Endometrial microvascular endothelial cells (primary cell): ENCODE measurements around the gene MT1B. TPM values are rescaled to one million over a fixed set of nuclear protein-coding genes. Genes with fewer than 3 reads are reported as not detected.

Experiments used
- in situ Hi-C: cut with HindIII; loops from 2 replicates; pipeline ENCODE4 v1.10.0; 2017; ENCODE audit warnings: low sequenced_read_pairs, low pct_unique_long_range_greater_than_20kb; ENCODE audit errors: inconsistent ontology term
- total RNA-seq: library from RNA; depleted of rRNA; stranded (reverse); fragments of >200 nt; gene quantifications from one replicate; pipeline ENCODE4 v1.2.3, GENCODE V29; 2015; ENCODE audit errors: inconsistent ontology term

The MT1B gene
- total RNA-seq = not detected

GRCh38 chr16:56651586-56651985, at the start of gene MT1B:
Gene MT1B, plus strand, starts transcription at chr16:56651886. Its CDS starts 68 bp downstream, at chr16:56651954.
- in situ Hi-C loops = no loop called here

GRCh38 chr16:56603589-56603988, 48.1 kb upstream of the MT1B start:
- in situ Hi-C loops = no loop called here

GRCh38 chr16:56604966-56605365, 46.7 kb upstream of the MT1B start:
- in situ Hi-C loops = no loop called here

GRCh38 chr16:56605475-56605874, 46.2 kb upstream of the MT1B start:
- in situ Hi-C loops = no loop called here

- in situ Hi-C loops = no loop called here
Observed at GRCh38 chr16:56606071-56606475, 45.6 kb upstream of the MT1B start.

- in situ Hi-C loops = no loop called here
Observed at GRCh38 chr16:56606476-56607108, 45.1 kb upstream of the MT1B start.

- in situ Hi-C loops = no loop called here
Observed at GRCh38 chr16:56607109-56607618, 44.5 kb upstream of the MT1B start.

- in situ Hi-C loops = no loop called here
Observed at GRCh38 chr16:56607675-56608042, 44.0 kb upstream of the MT1B start.

- in situ Hi-C loops = no loop called here
Observed at GRCh38 chr16:56608043-56608875, 43.4 kb upstream of the MT1B start, which contains the start of gene MT2A. Gene MT2A, plus strand, starts transcription at chr16:56608584. Its CDS starts 72 bp downstream, at chr16:56608656.

- in situ Hi-C loops = no loop called here
Observed at GRCh38 chr16:56608876-56609462, 42.7 kb upstream of the MT1B start.

- in situ Hi-C loops = no loop called here
Observed at GRCh38 chr16:56609463-56609921, 42.2 kb upstream of the MT1B start.

GRCh38 chr16:56610017-56610608, 41.6 kb upstream of the MT1B start:
- in situ Hi-C loops = no loop called here

- in situ Hi-C loops = no loop called here
Observed at GRCh38 chr16:56610609-56611111, 41.0 kb upstream of the MT1B start.

- in situ Hi-C loops = no loop called here
Observed at GRCh38 chr16:56611281-56611833, 40.3 kb upstream of the MT1B start.

- in situ Hi-C loops = no loop called here
Observed at GRCh38 chr16:56613706-56614105, 38.0 kb upstream of the MT1B start.

- in situ Hi-C loops = no loop called here
Observed at GRCh38 chr16:56614549-56614991, 37.1 kb upstream of the MT1B start.

GRCh38 chr16:56615353-56615752, 36.3 kb upstream of the MT1B start:
- in situ Hi-C loops = no loop called here

GRCh38 chr16:56616608-56617211, 35.0 kb upstream of the MT1B start:
- in situ Hi-C loops = no loop called here
